Activated CD8-positive, alpha-beta memory T cell treated with anti-CD3 and anti-CD28 coated beads for 48 hours (primary cell): Measurements from ENCODE around the gene TMPRSS11E.
"Not testable (repeated sequence)": the region's sequence is repeated elsewhere in the genome, so short reads cannot be mapped to it uniquely, and the experiment has no call there.

ENCODE experiments used
- DNase-seq, 3 experiments: peaks; one replicate each; pipeline ENCODE4 v3.0.0-alpha.2; 2020; ENCODE audit warnings: low read depth in 2 of 3, low spot score in 2 of 3

Gene TMPRSS11E

GRCh38 chr4:68447201-68447600 lies at the start of gene TMPRSS11E:
TSS of gene TMPRSS11E (plus strand) at chr4:68447463. CDS start at chr4:68447513, 50 bp downstream.
- no peak for DNase-seq

DNA sequence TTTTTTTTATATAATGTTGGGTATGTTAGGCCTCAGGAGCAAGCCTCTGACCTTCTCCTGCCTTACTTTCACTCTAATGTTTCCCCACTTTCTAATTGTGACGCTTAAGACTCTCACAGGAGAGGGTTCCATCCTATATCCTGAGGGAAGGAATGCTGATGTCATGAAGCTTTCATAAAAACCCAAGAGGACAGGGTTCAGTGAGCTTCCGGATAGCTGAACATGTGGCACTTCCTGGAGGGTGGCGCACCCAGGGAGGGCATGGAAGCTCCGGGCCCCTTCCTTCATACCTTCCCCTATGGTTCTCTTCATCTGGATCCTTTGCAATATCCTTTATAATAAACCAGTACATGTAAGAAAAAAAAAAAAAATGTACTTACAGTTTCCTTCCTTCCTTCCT lies 48.0 kb upstream of the TMPRSS11E start:
- DNase-seq: no peak

DNA sequence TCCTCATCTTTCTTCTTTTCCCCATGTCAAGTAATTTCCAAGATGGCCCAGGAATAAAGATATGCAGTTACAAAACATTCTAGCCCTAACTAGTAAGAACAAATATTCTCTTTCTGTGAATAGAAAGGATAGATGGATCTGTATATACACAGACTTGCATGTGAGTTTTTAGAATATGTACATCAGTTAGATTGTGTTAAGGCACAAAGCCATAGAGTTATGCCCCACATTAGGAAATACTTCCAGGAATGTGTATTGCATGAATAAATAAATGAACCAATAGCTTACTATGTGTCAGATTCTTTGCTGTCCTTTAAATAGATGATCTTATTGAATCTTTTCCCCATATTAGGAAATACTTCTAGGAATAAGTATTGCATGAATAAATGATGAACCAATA lies 46.0 kb upstream of the TMPRSS11E start:
- no peak for DNase-seq

DNA sequence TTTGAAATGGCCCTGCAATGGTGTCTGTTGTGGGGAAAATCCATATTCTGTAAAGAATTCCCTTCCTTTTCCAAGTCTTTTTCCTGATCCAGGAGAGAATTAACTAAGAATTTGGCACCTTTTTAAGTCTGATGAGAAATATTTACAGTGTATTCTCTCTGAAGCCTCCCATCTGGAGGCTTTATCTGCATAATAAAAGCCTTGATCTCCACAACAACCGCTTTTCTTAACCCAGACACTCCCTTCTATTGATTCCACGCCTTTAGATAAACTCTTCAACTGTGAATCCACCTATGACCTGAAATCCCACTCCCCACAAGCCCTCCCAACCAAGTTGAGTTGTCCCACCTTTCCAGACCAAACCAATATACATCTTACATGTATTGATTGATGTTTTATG lies 43.1 kb upstream of the TMPRSS11E start:
- DNase-seq: no peak

DNA sequence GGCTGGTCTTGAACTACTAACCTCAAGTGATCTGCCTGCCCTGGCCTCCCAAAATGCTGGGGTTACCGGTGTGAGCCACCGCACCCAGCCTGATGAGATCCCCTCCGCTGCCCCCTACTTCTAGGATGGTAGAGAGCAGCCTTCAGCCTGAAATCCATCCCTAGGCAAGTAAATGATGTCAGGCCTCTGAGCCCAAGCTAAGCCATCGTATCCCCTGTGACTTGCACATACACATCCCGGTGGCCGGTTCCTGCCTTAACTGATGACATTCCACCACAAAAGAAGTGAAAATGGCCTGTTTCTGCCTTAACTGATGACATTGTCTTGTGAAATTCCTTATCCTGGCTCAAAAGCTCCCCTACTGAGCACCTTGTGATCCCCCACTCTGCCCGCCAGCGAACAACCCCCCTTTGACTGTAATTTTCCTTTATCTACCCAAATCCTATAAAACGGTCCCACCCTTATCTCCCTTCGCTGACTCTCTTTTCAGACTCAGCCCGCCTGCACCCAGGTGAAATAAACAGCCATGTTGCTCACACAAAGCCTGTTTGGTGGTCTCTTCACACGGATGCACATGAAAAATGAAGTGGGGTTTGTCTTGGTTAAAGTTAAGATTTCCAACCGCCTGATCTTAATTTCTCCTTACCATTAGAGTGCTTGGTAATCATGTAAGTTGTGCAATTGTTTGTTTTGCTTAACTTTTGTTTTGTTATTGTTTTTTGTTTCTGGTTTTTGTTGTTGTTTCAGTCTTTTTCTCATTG lies 41.4 kb upstream of the TMPRSS11E start:
- not testable (repeated sequence) for DNase-seq

DNA sequence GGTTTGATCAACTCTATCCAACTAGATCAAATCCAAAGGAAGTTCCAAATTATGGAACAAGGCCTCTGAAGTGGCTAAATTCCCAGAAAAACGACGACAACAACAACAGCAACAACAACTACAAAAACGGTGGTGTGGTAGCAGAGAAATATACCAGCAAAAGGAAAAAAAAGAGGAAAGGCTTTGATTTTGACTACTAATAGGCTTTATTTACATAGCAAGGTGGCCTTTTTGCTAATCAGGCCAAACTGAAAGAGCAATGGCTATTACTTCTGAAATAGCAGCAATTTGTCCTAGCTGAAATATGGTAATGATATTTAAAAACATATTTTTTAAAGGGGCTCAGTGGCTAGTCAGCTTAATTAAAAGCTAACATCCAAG lies 40.8 kb upstream of the TMPRSS11E start:
- no peak for DNase-seq

GRCh38 chr4:68407015-68407867 lies 40.0 kb upstream of the TMPRSS11E start:
- DNase-seq: not testable (repeated sequence)

GRCh38 chr4:68407868-68408190 lies 39.4 kb upstream of the TMPRSS11E start:
- DNase-seq: no peak

GRCh38 chr4:68410149-68410548 lies 37.1 kb upstream of the TMPRSS11E start:
- no peak for DNase-seq

GRCh38 chr4:68410643-68411042 lies 36.6 kb upstream of the TMPRSS11E start:
- DNase-seq: no peak

- DNase-seq: not testable (repeated sequence)
These were observed 35.2 kb upstream of the TMPRSS11E start for GRCh38 chr4:68412031-68412430.

- no peak for DNase-seq
These were observed 30.7 kb upstream of the TMPRSS11E start for GRCh38 chr4:68416591-68416990.

DNA sequence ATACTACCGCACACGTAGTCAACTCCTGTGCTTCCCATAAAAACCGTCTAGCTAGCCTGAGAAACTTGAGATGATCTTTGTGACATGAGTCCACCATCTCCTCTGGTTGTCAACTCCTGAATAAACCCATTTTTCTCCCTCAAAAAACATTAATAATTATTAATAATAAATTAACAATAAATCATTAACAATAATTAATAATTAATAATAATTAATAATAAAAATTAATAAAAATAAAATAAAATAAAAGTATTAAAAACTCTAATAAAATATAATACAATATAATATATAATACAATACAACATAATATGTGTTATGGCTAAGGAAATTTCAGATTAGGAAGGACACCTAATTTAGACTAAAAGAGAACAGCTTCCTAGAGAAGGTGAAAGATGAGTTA lies 20.7 kb upstream of the TMPRSS11E start:
- DNase-seq: no peak

DNA sequence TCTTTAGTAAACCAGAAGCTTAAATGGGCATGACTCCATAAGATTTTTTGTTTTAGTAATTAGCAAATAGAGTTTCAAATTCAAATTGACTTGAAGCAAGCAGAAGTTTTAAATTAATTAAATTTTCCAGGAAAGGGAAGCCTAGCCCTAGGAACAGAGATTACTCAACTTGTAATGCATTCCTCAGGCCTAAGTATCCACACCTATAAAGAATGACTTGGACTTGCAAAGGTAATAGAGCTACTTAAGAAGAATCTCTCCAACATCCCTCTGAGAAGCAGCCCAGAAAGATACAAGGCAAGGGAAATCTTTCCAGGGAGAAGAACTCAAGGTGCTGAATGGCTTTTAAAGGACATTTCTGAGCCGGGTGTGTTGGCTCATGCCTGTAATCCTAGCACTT lies 16.9 kb upstream of the TMPRSS11E start:
- DNase-seq: no peak

- no peak for DNase-seq
These were observed 14.9 kb upstream of the TMPRSS11E start for GRCh38 chr4:68432320-68432719.

GRCh38 chr4:68433582-68433981 lies 13.7 kb upstream of the TMPRSS11E start:
- no peak for DNase-seq

- no peak for DNase-seq
These were observed 13.0 kb upstream of the TMPRSS11E start for GRCh38 chr4:68434277-68434676.

DNA sequence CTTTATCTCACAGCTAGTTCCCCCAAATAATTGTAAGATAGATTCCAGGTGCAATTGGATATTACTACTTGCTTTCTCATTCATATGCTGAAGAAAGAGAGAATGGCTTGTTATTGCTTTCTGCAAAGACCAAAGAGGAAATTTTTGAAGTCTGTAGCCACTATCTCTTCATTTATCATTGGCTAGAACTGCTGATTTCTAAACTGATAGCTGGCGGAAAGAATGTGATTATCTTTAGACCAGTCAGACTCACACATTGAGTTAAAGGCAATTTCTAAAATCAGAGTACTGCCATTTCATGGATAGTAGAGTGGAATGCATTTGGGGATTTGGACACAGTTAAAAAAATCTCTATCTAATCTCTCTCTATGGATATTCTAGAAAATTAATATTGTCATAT lies 12.4 kb upstream of the TMPRSS11E start:
- no peak for DNase-seq

DNA sequence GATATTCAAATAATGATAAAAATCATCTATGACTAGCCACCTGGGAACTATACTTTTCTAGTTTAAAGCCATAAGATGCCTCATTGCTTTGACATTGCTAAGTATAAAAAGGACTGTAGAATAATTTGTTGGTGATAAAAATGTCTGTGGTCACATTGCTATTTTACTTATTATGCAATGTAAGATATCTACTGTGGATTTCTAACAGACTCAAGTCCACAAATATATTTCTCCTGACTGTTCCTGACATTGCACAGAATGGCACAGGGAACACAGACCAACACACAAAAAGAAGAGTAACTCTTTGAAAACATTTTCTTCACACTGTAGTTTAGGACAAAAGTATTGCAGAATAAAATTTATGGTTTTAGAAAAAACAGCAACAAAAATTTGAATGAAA lies 2.2 kb upstream of the TMPRSS11E start:
- DNase-seq: no peak

DNA sequence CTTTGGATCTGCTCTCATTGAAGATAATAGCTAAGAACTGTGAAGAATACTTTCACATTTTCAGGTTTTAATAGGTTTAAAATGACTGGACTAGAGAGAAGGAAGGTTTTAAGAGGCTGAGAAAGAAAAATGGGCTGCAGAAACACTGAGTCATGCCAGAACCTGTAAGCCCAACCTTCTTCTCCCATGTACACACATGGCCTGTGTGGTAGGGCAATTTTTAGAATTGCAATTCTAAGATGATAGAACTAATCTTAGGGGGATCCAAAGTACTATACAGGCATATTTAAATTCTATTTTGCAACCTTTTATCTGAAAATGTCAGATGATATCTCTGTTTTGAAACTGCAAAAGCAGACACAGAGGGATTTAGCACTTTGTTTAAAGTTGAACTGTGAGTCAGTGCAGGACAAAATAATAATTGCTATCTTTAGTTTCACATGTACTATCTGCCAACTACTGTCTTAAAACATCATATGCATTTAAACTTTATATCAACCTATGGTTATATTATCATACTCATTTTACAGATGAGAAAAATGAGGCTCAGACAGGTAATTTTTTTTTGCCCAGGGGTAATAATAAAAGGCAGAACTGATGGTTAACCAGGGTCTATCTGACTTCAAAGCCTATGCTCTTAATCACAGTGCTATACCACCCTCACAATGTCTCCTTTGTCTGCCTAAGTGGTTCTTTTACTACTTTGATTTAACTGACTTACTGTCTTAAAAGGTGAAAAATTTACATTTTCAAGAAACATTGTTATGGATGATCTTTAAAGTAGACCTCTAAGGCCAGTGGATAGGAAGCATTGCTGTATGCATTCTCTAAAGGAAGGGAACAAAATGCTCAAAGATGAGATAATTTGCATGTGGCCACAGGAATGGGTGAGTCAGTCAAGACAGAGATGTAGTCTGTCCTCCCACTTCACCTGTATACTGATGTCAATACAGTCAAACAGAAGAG lies 4.3 kb downstream of the TMPRSS11E start:
- DNase-seq: no peak

- no peak for DNase-seq
These were observed 12.8 kb downstream of the TMPRSS11E start for GRCh38 chr4:68460085-68460484.
